Amygdala (tissue), 56 donors: ENCODE measurements around the gene FAM222A.

Source experiments
- DNase-seq, 56 donors: peaks; one replicate each; lab custom pipeline; 2025; lab: John Stamatoyannopoulos, UW

The FAM222A gene

GRCh38 chr12:109710205-109710746, 3.3 kb upstream of the FAM222A start:
- no peak for DNase-seq

- DNase-seq: no peak
Observed at GRCh38 chr12:109710747-109711595, 2.7 kb upstream of the FAM222A start.

GRCh38 chr12:109711596-109712461, 1.8 kb upstream of the FAM222A start:
- no peak for DNase-seq

- DNase-seq: peak in 31 of 56 donors; percentile 15 to 70 (median 35)
Observed at GRCh38 chr12:109714141-109714912, 702 bp downstream of the FAM222A start.

GRCh38 chr12:109714913-109715244, 1.3 kb downstream of the FAM222A start:
- DNase-seq: no peak

- DNase-seq: peak in 20 of 56 donors; percentile 18 to 86 (median 40)
Observed at GRCh38 chr12:109715310-109716091, 1.9 kb downstream of the FAM222A start.

GRCh38 chr12:109716092-109716479, 2.5 kb downstream of the FAM222A start:
- DNase-seq: peak in 19 of 56 donors; percentile 12 to 73 (median 42)

GRCh38 chr12:109716512-109717389, 3.1 kb downstream of the FAM222A start:
- peak in 46 of 56 donors; percentile 25 to 85 (median 60) for DNase-seq

GRCh38 chr12:109717390-109718357, 4.0 kb downstream of the FAM222A start:
- peak in 1 of 56 donors; percentile 56 for DNase-seq

- peak in 34 of 56 donors; percentile 8 to 73 (median 32) for DNase-seq
Observed at GRCh38 chr12:109718390-109718789, 4.8 kb downstream of the FAM222A start.

GRCh38 chr12:109719123-109720022, 5.7 kb downstream of the FAM222A start:
- DNase-seq: peak in 3 of 56 donors; percentile 12 to 20 (median 13)

- DNase-seq: peak in 52 of 56 donors; percentile 22 to 91 (median 73)
Observed at GRCh38 chr12:109720152-109720856, 6.7 kb downstream of the FAM222A start.

- DNase-seq: no peak
Observed at GRCh38 chr12:109720857-109721189, 7.2 kb downstream of the FAM222A start.

GRCh38 chr12:109721276-109721675, 7.7 kb downstream of the FAM222A start:
- DNase-seq: peak in 24 of 56 donors; percentile 11 to 48 (median 32)

- no peak for DNase-seq
Observed at GRCh38 chr12:109722022-109722720, 8.5 kb downstream of the FAM222A start.
